GM21786 (cell line): ENCODE results near the gene RANBP10.

Experiments used
- ATAC-seq: cut with Tn5 transposase; IDR thresholded peaks from one replicate; pipeline ENCODE4 v1.9.1; 2021; ENCODE audit not compliant: unreplicated experiment

Gene RANBP10

DNA sequence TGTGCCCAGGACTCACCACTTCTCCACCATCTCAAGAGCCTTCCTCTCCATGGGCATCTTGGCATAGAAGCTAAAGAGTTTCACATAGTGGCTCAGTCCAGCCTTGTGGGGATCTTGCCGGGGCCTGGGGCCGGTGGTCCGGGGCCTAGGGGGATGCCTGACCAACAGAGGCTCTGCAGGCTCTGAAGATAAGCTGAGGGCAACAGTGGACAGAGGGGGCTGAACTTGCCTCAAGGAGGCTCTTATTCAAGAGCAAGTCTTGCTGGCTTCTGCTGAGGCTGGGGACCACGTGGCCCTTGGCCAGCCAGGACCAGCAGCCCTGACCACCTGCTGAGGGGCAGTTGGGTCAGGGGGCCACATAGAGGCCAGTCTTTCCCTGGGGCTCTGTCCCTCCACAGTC, 22.3 kb upstream of the RANBP10 start:
- ATAC-seq, result no peak

GRCh38 chr16:67825906-67826305, 19.5 kb upstream of the RANBP10 start:
- ATAC-seq, result no peak

GRCh38 chr16:67825119-67825518, 18.8 kb upstream of the RANBP10 start:
- ATAC-seq, result no peak

DNA sequence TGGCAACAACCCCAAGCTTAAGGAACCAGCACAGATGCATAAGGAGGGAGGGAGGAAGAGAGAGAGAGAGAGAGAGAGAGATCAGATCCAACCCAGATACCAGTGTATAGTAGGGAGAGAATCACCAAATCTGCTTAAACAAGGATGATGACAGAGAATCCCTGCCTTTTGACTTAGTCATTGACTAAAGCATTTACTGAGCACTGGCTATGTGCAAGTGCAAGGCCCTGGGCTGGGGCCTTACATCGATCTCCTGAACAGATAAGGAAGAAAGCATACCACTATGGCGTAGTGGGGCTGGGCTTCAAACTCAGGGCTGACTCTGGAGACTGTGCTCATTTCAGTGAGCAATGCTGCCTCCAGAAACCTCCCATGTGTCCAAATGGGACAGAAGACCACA, 16.2 kb upstream of the RANBP10 start:
- ATAC-seq, result no peak

DNA sequence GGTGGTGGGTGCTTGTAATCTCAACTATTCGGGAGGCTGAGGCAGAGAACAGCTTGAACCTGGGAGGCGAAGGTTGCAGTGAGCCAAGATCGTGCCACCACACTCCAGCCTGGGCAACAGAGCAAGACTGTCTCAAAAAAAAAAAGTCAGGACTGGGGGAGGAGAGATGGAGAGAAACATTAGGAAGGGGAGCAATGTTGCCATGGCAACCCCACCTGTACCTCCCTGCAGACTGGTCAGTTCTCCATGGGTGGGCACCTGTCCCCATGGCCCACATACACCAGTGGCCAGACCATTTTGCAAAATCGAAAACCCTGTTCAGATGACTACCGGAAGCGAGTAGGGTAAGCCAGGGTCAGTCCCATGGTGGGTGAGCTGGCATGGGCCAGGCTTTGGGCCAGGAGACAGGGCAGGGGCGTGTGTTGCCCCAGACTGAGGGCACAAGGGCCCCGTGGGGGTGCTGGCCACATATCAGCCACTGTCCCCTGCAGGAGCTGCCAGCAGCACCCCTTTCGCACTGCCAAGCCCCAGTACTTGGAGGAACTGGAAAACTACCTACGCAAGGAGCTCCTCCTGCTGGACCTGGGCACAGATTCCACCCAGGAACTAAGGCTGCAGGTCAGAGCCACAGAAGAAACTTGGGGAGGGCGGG, 14.4 kb upstream of the RANBP10 start:
- ATAC-seq, result no peak

GRCh38 chr16:67814567-67814966, 8.2 kb upstream of the RANBP10 start:
- no peak for ATAC-seq

- ATAC-seq, result no peak
Observed at GRCh38 chr16:67811899-67812298, 5.5 kb upstream of the RANBP10 start.

GRCh38 chr16:67807148-67807682, 855 bp upstream of the RANBP10 start:
- ATAC-seq, result no peak

GRCh38 chr16:67805718-67806427, 487 bp downstream of the RANBP10 start:
- no peak for ATAC-seq

DNA sequence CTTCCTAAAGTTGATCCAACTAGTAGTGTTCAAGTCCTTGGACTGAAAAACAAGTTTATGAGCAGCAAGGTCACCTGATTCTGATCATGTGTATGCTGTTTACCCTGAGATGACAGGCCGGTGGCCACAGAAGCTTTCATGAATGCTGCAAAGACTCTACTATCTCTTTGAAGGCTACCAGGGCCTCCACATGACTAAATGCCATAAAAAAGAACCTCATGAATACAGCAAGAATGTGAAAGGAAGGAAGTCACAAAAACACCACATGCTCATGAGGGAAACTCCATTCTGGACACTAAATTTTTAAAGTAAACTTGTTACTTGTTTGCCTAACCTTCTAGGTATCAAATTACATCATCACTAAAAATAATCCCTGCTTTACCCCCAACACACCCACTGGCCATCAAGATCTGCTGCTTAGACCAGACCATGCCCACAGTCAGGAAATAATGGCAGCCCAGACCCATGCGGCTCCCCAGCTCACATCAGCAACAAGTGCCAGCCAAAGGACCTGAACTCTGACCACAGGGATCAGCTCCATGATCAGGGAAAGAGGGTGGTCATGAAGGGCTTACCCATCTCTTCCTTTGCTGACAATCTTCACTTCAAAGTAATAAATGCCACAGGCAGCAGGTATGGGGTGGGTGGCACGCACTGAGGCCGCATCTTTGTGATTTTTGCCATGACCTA, 1.4 kb downstream of the RANBP10 start:
- no peak for ATAC-seq

GRCh38 chr16:67803894-67804293, 2.5 kb downstream of the RANBP10 start:
- no peak for ATAC-seq

GRCh38 chr16:67801883-67802282, 4.5 kb downstream of the RANBP10 start:
- ATAC-seq, result no peak

DNA sequence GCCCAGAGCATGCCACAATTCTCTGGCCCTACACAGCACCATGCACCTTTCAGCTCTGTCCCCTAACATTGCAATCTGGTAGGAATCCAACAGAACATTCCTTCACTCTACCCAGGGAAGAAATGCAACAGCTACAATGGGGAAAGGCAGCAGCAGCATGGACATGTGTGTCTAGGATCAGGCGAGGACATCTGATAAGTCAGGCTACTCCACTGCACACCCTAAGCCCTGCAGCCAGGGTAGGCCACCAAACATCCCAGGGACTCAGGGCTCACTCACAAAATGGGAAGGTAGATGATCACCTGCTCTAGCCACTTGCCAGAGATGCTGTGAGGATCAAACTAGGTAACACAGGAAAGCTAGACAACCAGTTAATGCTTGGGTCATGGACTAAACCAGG, 5.1 kb downstream of the RANBP10 start:
- ATAC-seq, result no peak

DNA sequence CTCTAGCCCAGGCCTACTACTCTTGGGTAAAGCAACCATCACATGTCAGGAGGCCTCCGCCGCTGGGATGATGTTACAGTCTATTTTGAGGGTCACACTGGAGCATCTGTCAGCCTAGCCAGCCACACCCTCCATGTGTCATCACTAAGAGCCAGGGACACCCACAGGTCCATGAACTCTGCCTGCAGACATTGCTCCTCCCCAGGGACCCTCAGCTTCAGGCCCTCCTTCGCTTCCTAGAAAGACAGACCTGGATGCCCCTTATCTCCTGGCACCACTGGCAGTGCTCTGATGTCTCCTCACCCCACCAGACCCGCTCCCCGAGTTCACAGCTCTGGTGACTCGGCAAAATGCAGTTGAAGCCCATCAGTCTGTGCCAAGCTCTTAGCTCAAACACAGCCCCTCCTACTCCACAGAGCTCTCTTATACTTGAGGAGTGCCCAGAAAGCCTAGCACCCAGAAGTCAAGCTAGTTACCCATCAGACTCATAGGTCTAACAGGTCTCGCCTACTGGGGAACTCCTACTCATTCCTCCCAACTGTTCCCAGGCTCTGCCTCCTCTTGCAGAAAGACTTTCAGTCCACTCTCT, 5.9 kb downstream of the RANBP10 start:
- no peak for ATAC-seq

DNA sequence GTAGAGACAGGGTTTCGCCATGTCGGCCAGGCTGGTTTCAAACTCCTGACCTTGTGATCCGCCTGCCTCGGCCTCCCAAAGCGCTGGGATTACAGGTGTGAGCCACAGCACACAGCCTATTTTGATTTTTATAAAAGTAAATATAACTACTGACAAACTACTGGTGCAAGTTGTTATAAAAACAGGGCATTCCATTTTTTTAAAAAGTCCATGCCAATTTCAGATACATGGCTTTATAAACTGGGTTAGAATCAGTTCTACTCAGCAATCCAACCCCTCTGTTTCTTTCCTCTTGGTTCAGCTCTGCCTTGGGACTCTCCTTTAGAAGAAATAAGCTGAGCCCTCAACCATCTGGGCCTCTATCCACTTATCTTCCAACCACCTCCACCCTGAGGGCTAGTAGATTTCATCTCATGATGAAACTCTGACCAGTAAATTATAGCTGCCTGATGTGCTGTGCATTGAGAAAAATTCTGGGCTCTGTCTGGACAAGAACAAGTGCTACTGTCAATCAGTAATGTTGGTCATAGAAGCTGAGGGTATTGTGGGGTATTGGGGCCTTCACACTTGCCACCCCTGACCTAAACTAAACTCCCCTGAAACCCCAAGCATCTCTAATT, 10.2 kb downstream of the RANBP10 start:
- ATAC-seq, result no peak

DNA sequence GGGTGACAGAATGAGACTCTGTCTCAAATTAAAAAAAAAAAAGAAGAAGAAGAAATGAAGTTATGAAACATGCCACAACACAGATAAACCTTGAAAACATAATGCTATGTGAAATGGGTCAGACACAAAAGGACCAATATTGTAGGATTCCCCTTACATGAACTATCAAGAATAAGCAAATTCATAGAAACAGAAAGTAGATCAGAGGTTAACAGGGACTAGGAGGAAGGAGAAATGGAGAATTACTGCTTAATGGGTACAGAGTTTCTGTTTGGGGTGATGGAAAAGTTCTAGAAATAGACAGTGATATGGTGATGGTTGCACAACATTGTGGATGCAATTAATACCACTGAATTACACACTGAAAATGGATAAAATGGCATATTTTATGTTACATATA, 16.3 kb downstream of the RANBP10 start:
- no peak for ATAC-seq

- ATAC-seq, result no peak
Observed at GRCh38 chr16:67786491-67786890, 19.9 kb downstream of the RANBP10 start.

DNA sequence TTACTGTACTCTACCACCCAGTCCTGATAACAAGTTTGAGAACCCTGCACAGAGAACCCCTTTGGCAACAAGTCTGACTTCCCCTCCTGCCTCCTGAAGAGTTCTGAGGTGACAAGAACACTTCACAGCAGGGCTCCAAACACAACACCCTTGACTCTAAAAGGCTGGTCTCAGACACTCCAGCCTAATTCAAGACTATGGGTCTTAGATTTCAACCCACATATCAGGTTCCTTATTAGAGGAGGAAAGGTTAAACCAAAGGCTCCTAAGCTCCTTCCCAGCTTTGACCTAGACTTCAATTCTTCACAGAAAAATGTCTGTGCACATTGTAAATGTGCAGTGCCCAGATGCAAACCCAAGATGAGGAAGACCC, 23.0 kb downstream of the RANBP10 start:
- ATAC-seq, result no peak

- ATAC-seq, result no peak
Observed at GRCh38 chr16:67782567-67783352, 23.6 kb downstream of the RANBP10 start.

DNA sequence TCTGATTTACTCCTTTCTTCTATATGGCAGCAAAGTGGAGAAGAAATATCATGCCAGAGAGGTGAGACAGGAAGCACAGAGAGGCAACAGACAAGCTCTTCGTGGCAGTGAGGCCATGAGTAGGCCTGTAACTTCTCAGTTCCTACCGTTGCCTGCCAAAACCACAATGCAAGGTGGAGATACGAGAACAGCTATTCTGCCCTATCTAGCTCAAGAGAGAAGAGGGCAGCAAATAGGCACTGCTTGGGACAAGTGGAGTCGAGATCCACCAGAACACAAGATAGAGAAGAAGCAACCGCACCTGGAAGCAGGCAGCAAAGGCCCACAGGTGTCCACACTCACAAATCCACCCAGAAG, 24.8 kb downstream of the RANBP10 start:
- no peak for ATAC-seq
